Measurements from ENCODE around the gene ZCWPW1.

Gene ZCWPW1

GRCh38 chr7:100407285-100408180, 21.0 kb downstream of the ZCWPW1 start (continued):
- TF ChIP-seq, protein P1, sequence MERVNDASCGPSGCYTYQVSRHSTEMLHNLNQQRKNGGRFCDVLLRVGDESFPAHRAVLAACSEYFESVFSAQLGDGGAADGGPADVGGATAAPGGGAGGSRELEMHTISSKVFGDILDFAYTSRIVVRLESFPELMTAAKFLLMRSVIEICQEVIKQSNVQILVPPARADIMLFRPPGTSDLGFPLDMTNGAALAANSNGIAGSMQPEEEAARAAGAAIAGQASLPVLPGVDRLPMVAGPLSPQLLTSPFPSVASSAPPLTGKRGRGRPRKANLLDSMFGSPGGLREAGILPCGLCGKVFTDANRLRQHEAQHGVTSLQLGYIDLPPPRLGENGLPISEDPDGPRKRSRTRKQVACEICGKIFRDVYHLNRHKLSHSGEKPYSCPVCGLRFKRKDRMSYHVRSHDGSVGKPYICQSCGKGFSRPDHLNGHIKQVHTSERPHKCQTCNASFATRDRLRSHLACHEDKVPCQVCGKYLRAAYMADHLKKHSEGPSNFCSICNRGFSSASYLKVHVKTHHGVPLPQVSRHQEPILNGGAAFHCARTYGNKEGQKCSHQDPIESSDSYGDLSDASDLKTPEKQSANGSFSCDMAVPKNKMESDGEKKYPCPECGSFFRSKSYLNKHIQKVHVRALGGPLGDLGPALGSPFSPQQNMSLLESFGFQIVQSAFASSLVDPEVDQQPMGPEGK (CRISPR knock-in tag; IDR thresholded peaks at IDR 0.05; ENCODE audit: borderline replicate concordance), result no peak
- TF ChIP-seq TCF4 (CRISPR knock-in tag; IDR thresholded peaks at IDR 0.05; ENCODE audit: borderline replicate concordance), result no peak

- no peak for TF ChIP-seq TOX (CRISPR knock-in tag; IDR thresholded peaks at IDR 0.05; ENCODE audit: borderline replicate concordance)
- no peak for TF ChIP-seq ZC3H10 (CRISPR knock-in tag; IDR thresholded peaks at IDR 0.05)
- TF ChIP-seq BACH2 (CRISPR knock-in tag; IDR thresholded peaks at IDR 0.05; ENCODE audit: borderline replicate concordance), result no peak
- TF ChIP-seq ESRRG (CRISPR knock-in tag; IDR thresholded peaks at IDR 0.05), result no peak
- TF ChIP-seq ISL1 (CRISPR knock-in tag; IDR thresholded peaks at IDR 0.05), result no peak
- TF ChIP-seq PPARA (CRISPR knock-in tag; IDR thresholded peaks at IDR 0.05; ENCODE audit: borderline replicate concordance), result no peak
- TF ChIP-seq ZNF70 (CRISPR knock-in tag; IDR thresholded peaks at IDR 0.05), result no peak
- peak; percentile 6; the same call in 1 of the 3 replicates for ATAC-seq
Observed at GRCh38 chr7:100406767-100407166, 21.7 kb downstream of the ZCWPW1 start.

DNA sequence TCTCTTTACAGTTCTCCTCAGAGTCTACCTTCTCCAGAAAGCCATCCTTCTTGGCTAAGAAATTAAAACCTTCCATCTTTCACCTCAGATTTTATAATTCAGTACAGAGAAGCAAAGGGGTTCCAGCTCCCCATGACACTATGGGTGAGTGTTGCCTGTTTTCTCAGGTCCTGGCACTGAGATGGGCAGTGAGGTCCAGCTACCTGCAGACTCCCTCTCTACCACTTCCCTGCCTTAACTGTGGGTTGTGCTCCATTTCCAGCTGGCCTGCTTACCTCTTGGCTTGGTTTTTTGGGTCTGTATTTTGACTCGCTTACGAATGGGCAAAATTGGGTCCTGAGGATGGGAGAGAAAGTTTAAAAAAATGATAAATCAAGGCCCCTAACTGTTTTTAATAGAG, 26.3 kb downstream of the ZCWPW1 start:
- TF ChIP-seq SNAI2 (CRISPR knock-in tag; IDR thresholded peaks at IDR 0.05) (no peak), ARNTL (CRISPR knock-in tag; IDR thresholded peaks at IDR 0.05; ENCODE audit: borderline replicate concordance, low read depth) (no peak), ZFP3 (CRISPR knock-in tag; IDR thresholded peaks at IDR 0.05) (no peak), ISL1 (CRISPR knock-in tag; IDR thresholded peaks at IDR 0.05) (no peak), ZNF70 (CRISPR knock-in tag; IDR thresholded peaks at IDR 0.05) (no peak), RARB (CRISPR knock-in tag; IDR thresholded peaks at IDR 0.05) (no peak), ESRRG (CRISPR knock-in tag; IDR thresholded peaks at IDR 0.05) (no peak), TOX (CRISPR knock-in tag; IDR thresholded peaks at IDR 0.05; ENCODE audit: borderline replicate concordance) (no peak), PPARA (CRISPR knock-in tag; IDR thresholded peaks at IDR 0.05; ENCODE audit: borderline replicate concordance) (no peak), CSRNP3 (CRISPR knock-in tag; IDR thresholded peaks at IDR 0.05) (no peak), ZNF565 (CRISPR knock-in tag; conservative IDR thresholded peaks at IDR 0.05; ENCODE audit: low read depth) (no peak), ZFP30 (CRISPR knock-in tag; IDR thresholded peaks at IDR 0.05) (no peak), ZC3H10 (CRISPR knock-in tag; IDR thresholded peaks at IDR 0.05) (no peak), GLIS3 (CRISPR knock-in tag; IDR thresholded peaks at IDR 0.05) (no peak), POU6F1 (CRISPR knock-in tag; IDR thresholded peaks at IDR 0.05; ENCODE audit: borderline replicate concordance, low read depth) (no peak), ZNF8 (CRISPR knock-in tag; IDR thresholded peaks at IDR 0.05) (no peak)
- TF ChIP-seq, protein P2, sequence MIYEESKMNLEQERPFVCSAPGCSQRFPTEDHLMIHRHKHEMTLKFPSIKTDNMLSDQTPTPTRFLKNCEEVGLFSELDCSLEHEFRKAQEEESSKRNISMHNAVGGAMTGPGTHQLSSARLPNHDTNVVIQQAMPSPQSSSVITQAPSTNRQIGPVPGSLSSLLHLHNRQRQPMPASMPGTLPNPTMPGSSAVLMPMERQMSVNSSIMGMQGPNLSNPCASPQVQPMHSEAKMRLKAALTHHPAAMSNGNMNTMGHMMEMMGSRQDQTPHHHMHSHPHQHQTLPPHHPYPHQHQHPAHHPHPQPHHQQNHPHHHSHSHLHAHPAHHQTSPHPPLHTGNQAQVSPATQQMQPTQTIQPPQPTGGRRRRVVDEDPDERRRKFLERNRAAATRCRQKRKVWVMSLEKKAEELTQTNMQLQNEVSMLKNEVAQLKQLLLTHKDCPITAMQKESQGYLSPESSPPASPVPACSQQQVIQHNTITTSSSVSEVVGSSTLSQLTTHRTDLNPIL (CRISPR knock-in tag; IDR thresholded peaks at IDR 0.05; ENCODE audit: low read depth), result no peak
- TF ChIP-seq, protein P1 (CRISPR knock-in tag; IDR thresholded peaks at IDR 0.05; ENCODE audit: borderline replicate concordance), result no peak
- TF ChIP-seq, protein P3, sequence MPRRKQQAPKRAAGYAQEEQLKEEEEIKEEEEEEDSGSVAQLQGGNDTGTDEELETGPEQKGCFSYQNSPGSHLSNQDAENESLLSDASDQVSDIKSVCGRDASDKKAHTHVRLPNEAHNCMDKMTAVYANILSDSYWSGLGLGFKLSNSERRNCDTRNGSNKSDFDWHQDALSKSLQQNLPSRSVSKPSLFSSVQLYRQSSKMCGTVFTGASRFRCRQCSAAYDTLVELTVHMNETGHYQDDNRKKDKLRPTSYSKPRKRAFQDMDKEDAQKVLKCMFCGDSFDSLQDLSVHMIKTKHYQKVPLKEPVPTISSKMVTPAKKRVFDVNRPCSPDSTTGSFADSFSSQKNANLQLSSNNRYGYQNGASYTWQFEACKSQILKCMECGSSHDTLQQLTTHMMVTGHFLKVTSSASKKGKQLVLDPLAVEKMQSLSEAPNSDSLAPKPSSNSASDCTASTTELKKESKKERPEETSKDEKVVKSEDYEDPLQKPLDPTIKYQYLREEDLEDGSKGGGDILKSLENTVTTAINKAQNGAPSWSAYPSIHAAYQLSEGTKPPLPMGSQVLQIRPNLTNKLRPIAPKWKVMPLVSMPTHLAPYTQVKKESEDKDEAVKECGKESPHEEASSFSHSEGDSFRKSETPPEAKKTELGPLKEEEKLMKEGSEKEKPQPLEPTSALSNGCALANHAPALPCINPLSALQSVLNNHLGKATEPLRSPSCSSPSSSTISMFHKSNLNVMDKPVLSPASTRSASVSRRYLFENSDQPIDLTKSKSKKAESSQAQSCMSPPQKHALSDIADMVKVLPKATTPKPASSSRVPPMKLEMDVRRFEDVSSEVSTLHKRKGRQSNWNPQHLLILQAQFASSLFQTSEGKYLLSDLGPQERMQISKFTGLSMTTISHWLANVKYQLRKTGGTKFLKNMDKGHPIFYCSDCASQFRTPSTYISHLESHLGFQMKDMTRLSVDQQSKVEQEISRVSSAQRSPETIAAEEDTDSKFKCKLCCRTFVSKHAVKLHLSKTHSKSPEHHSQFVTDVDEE (CRISPR knock-in tag; IDR thresholded peaks at IDR 0.05), result no peak
- no peak for ATAC-seq
